CD4-positive, alpha-beta T cell (primary cell): ENCODE results near the gene ADAMTSL1. TPM values are rescaled to one million over a fixed set of nuclear protein-coding genes. Genes with fewer than 3 reads are reported as not detected.

Source experiments
- ATAC-seq: fragments of 200-7000 bp; cut with Tn5 transposase; one replicate; pipeline ENCODE4 v1.10.0; 2022; ENCODE audit warnings: mild to moderate bottlenecking; ENCODE audit not compliant: poor library complexity
- CTCF ChIA-PET: fragments of 350-600 bp; sonication (Branson Sonifier 250); formaldehyde crosslinking; loops from one replicate; lab custom pipeline; 2021; ENCODE audit warnings: antibody characterized with exemption, inconsistent platforms; lab: Charles Lee
- POLR2A ChIA-PET: fragments of 350-600 bp; sonication (Branson Sonifier 250); formaldehyde crosslinking; loops from one replicate; lab custom pipeline; 2021; ENCODE audit warnings: antibody characterized with exemption, inconsistent platforms; lab: Charles Lee
- DNase-seq, 14 experiments: peaks; one replicate each; pipeline ENCODE4 v3.0.0-alpha.2; 2013 to 2020; ENCODE audit warnings: mixed read lengths in 2 of 14
- H3K27ac ChIP-seq, 2 donors: one replicate each; pipeline versions ENCODE4 v1.5.1 to v1.7.0; 2013; ENCODE audit warnings: low read length in 2 of 2, low read depth in 1 of 2, mild to moderate bottlenecking in 1 of 2
- H3K27me3 ChIP-seq, 2 experiments: 1 replicate in 1 of 2; 2 replicates in 1 of 2; pipeline versions ENCODE4 v1.6.1 to v1.7.0; 2013; ENCODE audit warnings: low read length in 2 of 2, control low read depth in 1 of 2, mild to moderate bottlenecking in 1 of 2, moderate library complexity in 1 of 2; ENCODE audit not compliant: insufficient read depth in 2 of 2, control insufficient read depth in 1 of 2
- H3K36me3 ChIP-seq: one replicate; pipeline ENCODE4 v1.6.1; 2013; ENCODE audit warnings: low read length, control low read depth; ENCODE audit not compliant: insufficient read depth
- H3K4me1 ChIP-seq: one replicate; pipeline ENCODE4 v1.6.1; 2013; ENCODE audit warnings: low read length, control low read depth; ENCODE audit not compliant: insufficient read depth
- H3K4me3 ChIP-seq: one replicate; pipeline ENCODE4 v1.5.1; 2013; ENCODE audit warnings: mild to moderate bottlenecking, low read length, moderate library complexity
- H3K9me3 ChIP-seq, 2 experiments: 1 replicate in 1 of 2; 2 replicates in 1 of 2; pipeline versions ENCODE4 v1.6.1 to v1.7.0; 2013; ENCODE audit warnings: low read length in 2 of 2, mild to moderate bottlenecking in 2 of 2, control low read depth in 1 of 2, moderate library complexity in 1 of 2; ENCODE audit not compliant: control insufficient read depth in 1 of 2, insufficient read depth in 1 of 2
- H3K27ac Mint-ChIP-seq: one replicate; pipeline ENCODE4 v1.8.0; 2020; ENCODE audit warnings: mixed read lengths
- H3K27me3 Mint-ChIP-seq: one replicate; pipeline ENCODE4 v1.8.0; 2021; ENCODE audit warnings: mixed read lengths
- H3K36me3 Mint-ChIP-seq: one replicate; pipeline ENCODE4 v1.8.0; 2021; ENCODE audit warnings: low read depth, mixed read lengths
- H3K4me1 Mint-ChIP-seq: one replicate; pipeline ENCODE4 v1.8.0; 2021; ENCODE audit warnings: low read depth, mixed read lengths
- H3K4me3 Mint-ChIP-seq: one replicate; pipeline ENCODE4 v1.8.0; 2020; ENCODE audit warnings: mild to moderate bottlenecking, mixed read lengths
- H3K9me3 Mint-ChIP-seq: one replicate; pipeline ENCODE4 v1.8.0; 2020; ENCODE audit warnings: mixed read lengths
- CTCF ChIP-seq: fragments of 200-600 bp; IDR thresholded peaks from one replicate; pipeline ENCODE4 v1.8.0; 2022; ENCODE audit warnings: antibody characterized with exemption, mild to moderate bottlenecking
- intact Hi-C, 2 experiments: fragments of 100-400 bp; cut with DNase I in 1 of 2; cut with micrococcal nuclease in 1 of 2; formaldehyde crosslinking; loops; one replicate each; pipeline versions ENCODE4 v1.15.1 to v1.9.0; 2023 to 2025; cut with DNase I, micrococcal nuclease
- total RNA-seq, 174 experiments: library from RNA in 2 of 174; stranded (reverse) in 2 of 174; gene quantifications; one replicate each; pipeline ENCODE4 v1.2.3 and lab custom pipeline; 2021 to 2026

Gene ADAMTSL1
- total RNA-seq, 2 experiments from 2014 or later = not detected

DNA sequence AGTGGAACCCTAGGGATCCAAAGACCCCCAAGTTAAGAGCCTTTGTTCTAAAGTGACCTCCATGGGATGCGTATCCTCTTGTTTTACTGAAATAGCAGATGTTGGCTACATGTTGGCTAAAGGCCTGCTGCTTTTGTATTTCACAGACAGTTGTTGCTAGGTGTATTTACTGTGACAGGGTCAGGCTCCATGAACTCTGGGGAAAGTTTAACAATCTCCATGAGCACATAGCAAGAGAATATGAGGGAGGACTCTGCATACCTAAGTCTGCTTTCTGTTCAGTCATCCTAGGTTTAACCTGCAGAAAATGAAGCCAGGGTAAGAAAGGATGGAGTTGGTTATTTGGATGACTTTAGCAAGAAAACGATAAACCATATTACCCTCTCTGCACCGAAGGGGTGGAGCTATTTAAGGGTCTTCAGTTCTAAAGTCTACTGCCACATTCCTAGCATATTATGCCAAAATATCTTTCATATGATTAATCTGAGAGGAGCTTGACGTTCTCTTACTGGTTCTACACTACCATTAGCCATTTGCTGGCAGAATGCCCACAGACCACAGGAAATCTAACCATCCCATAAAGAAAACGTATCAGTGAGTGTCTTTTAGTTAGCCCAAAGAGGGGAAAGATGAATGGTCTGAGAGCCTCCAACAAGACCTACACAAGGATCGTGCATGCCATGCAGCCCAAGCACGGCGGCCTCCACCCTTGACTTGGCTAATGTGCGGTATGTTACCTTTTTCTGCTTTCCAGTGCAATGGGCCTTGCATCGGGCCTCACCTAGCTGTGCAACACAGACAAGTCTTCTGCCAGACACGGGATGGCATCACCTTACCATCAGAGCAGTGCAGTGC is 431.3 kb downstream of the ADAMTSL1 start:
- no peaks in the 10 kb centered on the region for H3K4me1 Mint-ChIP-seq
- ATAC-seq = no peak

DNA sequence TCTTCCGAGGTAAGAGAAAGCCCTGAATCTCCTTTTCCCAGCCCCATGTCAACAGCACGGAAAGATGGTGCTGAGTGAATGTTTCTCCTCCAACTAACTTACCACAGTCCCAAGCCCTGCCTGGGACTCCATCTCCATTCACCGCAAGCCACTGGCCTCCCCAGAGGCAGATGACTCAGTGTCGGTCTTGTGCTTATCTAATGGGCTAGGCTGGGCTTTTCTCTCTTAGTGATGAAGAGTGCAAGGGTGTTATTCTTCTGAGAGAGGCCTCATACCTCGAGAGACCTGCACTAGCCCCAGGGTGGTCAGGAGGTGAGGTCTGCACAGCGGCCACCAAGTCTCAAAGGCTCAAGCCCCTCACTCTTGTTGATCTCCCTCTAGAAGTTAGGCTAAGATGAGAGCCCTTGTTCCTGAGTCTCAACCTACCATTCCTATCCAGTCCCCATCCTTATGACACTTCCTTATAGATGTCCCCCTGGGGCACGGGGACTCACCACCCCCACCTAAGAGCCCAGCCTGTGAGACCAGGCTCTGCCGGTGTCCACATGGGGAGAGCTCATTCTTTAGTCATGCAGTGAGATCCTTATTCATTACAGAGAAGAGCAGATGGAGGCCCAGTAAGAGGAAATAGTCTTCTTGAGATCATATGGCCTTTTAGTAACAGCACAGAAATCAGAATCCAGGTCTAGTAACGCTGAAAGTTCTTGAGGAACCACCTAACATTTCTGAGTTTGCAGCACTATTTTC is 432.1 kb downstream of the ADAMTSL1 start:
- H3K4me3 ChIP-seq = no peak overlapping the region
- TF ChIP-seq CTCF = no peak
- intact Hi-C loops = no loop called here
- no peaks in the 10 kb centered on the region for H3K36me3 ChIP-seq
- Mint-ChIP-seq H3K4me3 (no peak overlapping the region), H3K9me3 (peaks cover 5% of the 10 kb centered on the region), H3K27me3 (peaks cover 9% of the 10 kb centered on the region), H3K36me3 (no peaks in the 10 kb centered on the region), H3K27ac (no peak overlapping the region), H3K4me1 (no peaks in the 10 kb centered on the region)
- peaks cover 10 to 12% of the 10 kb centered on the region in 2 experiments for H3K9me3 ChIP-seq
- ChIA-PET CTCF (no interaction called here), POLR2A (no interaction called here)
- DNase-seq = no peak
- ATAC-seq = no peak
- no peaks in the 10 kb centered on the region for H3K4me1 ChIP-seq
- H3K27ac ChIP-seq = no peak overlapping the region
- H3K27me3 ChIP-seq = no peaks in the 10 kb centered on the region

More for the DNA sequence above, 431.3 kb downstream of the ADAMTSL1 start:
- Histone ChIP-seq H3K4me3 (no peak overlapping the region), H3K36me3 (no peaks in the 10 kb centered on the region), H3K27ac (no peak overlapping the region), H3K4me1 (no peaks in the 10 kb centered on the region), H3K27me3 (no peaks in the 10 kb centered on the region), H3K9me3 (peaks cover 10 to 12% of the 10 kb centered on the region in 2 experiments)
- intact Hi-C loops = no loop called here
- H3K36me3 Mint-ChIP-seq = no peaks in the 10 kb centered on the region
- peaks cover 7% of the 10 kb centered on the region for H3K9me3 Mint-ChIP-seq
- no peak for DNase-seq
- no peak overlapping the region for H3K27ac Mint-ChIP-seq
- POLR2A ChIA-PET = no interaction called here
- no peak overlapping the region for H3K4me3 Mint-ChIP-seq
- TF ChIP-seq CTCF = no peak
- CTCF ChIA-PET = no interaction called here
- peaks cover 9% of the 10 kb centered on the region for H3K27me3 Mint-ChIP-seq

GRCh38 chr9:18906656-18907395 is 432.9 kb downstream of the ADAMTSL1 start:
- H3K27me3 Mint-ChIP-seq = peaks cover 9% of the 10 kb centered on the region
- no peak for DNase-seq
- no peaks in the 10 kb centered on the region for H3K36me3 ChIP-seq
- H3K9me3 ChIP-seq = peaks cover 5 to 10% of the 10 kb centered on the region in 2 experiments
- no peak overlapping the region for H3K27ac Mint-ChIP-seq
- ChIA-PET CTCF (no interaction called here), POLR2A (no interaction called here)
- no peak overlapping the region for H3K4me3 ChIP-seq
- no peaks in the 10 kb centered on the region for H3K27me3 ChIP-seq
- no peak for ATAC-seq
- intact Hi-C loops = no loop called here
- no peaks in the 10 kb centered on the region for H3K4me1 Mint-ChIP-seq
- no peaks in the 10 kb centered on the region for H3K4me1 ChIP-seq
- no peak overlapping the region for H3K27ac ChIP-seq
- TF ChIP-seq CTCF = no peak
- H3K36me3 Mint-ChIP-seq = no peaks in the 10 kb centered on the region
- H3K9me3 Mint-ChIP-seq = peaks cover 5% of the 10 kb centered on the region
- H3K4me3 Mint-ChIP-seq = no peak overlapping the region
